B cell (primary cell): Measurements from ENCODE around the gene NUDT15.

Source experiments
- CTCF ChIP-seq: fragments of 200-600 bp; IDR thresholded peaks from one replicate; pipeline ENCODE4 v1.8.0; 2022; ENCODE audit warnings: antibody characterized with exemption, mild to moderate bottlenecking
- EZH2 ChIP-seq: IDR thresholded peaks from 2 replicates; pipeline ENCODE4 v1.6.1; 2012; ENCODE audit warnings: borderline replicate concordance, low read depth, mild to moderate bottlenecking, moderate library complexity, low read length; ENCODE audit not compliant: insufficient read depth, poor library complexity, severe bottlenecking

GRCh38 chr13:48068952-48069351 is 31.4 kb downstream of the NUDT15 start:
- TF ChIP-seq CTCF (no peak), EZH2 (no peak)
